Transverse colon (tissue), 3 donors: ENCODE data around the gene NCK1.

ENCODE experiments used
- CTCF ChIP-seq, 5 experiments: fragments of 200-600 bp in 3 of 5; fragments of 450-650 bp in 2 of 5; sonication (generic) in 3 of 5; IDR thresholded peaks; 1 replicate in 2 of 5; 2 replicates in 3 of 5; pipeline ENCODE4 v1.5.1; 2016 to 2017; ENCODE audit warnings: antibody characterized with exemption in 5 of 5, inconsistent platforms in 3 of 5, mild to moderate bottlenecking in 2 of 5, moderate library complexity in 1 of 5
- POLR2A ChIP-seq: fragments of 450-650 bp; IDR thresholded peaks from one replicate; pipeline ENCODE4 v1.6.1; 2016; ENCODE audit warnings: antibody characterized with exemption, mild to moderate bottlenecking, moderate library complexity

GRCh38 chr3:136932523-136932922, 70.5 kb downstream of the NCK1 start:
- TF ChIP-seq CTCF (IDR thresholded peaks at IDR 0.05), result no peak
- TF ChIP-seq POLR2A, result no peak
